NCI-H1417 (cell line): Measurements from ENCODE around the gene RASSF7.
A peak's percentile ranks its signal among the peaks of the same experiment; 100 is the strongest.

Experiments used
- DNase-seq, 3 experiments: peaks; one replicate each; lab custom pipeline; 2025; lab: John Stamatoyannopoulos, UW

The RASSF7 gene

GRCh38 chr11:586376-587316 lies 25.9 kb downstream of the RASSF7 start:
- DNase-seq: no peak

GRCh38 chr11:587546-587945 lies 26.8 kb downstream of the RASSF7 start:
- no peak for DNase-seq

DNA sequence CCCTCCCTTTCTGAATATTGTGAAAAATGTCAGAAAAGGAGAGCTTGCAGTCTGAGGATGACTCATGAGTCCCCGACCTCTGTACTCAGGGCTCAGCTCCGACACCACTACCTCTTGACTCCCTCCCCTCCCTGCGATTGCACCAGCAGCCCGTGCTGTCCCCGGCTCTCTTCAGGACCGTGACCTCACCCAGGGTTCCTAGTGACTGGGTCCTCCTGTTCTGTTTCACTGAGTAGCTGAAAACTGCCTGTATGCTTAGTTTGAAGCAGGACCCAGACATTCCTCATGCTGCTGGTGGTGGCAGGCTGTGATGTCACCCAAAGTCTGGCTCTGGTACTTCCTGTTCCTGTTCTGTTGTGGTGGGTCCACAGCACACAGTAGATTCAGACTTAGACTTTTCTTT lies 27.2 kb downstream of the RASSF7 start:
- no peak for DNase-seq

- no peak for DNase-seq
Measured at GRCh38 chr11:589798-590197, 29.0 kb downstream of the RASSF7 start.

GRCh38 chr11:590997-591396 lies 30.2 kb downstream of the RASSF7 start:
- DNase-seq: no peak

DNA sequence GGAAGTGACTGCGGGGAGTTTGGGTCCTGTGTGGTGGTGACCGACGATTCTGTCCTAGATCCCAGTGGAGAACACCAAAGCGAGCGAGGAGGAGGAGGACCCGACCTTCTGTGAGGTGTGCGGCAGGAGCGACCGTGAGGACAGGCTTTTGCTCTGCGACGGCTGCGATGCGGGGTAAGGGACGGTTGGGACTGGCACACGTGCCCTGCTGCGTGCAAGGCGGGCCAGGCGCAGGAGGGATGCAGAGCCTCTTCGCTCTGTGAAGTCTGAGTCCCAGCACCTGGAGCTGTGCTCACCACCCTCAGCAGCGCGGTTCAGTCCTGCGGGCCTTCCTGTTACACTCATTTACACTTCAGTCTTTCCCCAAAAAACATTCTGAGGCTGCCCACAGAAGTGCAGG lies 31.7 kb downstream of the RASSF7 start:
- DNase-seq: no peak

- no peak for DNase-seq
Measured at GRCh38 chr11:592918-593317, 32.1 kb downstream of the RASSF7 start.

DNA sequence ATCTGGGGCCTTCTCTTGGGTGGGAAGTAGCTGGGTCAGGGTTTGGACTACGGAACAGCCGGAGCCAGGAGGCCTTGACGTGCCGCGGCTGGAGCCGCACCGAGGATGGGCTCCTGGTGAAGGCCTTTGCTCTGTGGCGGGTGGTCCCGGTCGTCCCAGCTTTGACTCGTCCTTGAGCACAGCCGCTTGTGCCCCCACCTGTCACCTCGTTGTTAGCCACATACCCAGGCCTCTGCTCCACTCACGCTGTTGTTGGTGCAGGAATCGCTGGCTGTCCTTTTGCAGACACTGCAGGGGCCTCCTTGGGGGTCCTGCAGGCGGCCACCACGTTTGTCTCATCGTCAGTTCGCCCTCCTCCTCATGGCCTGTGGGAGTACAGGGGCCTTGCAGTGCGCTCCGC lies 32.6 kb downstream of the RASSF7 start:
- no peak for DNase-seq

DNA sequence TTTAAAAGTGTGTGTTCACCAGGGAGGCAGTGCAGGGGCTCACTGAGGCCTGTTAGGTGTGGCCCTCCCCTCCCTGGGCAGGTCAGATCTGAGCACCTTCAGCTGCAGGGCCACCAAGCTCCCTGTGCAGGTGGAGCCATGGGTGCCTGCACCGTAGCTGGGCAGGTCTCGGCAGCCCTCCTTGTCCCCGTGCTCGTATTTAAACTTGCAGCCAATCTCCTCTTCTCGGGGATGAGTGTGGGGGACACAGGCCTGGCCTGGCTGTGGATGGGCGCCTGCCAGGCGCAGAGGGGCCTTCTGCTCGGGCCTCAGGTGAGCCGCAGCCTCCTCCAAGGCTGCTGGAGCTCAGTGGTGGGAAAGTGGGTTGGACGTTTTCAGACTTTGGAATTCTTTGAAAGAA lies 34.6 kb downstream of the RASSF7 start:
- DNase-seq: no peak

- DNase-seq: no peak
Measured at GRCh38 chr11:596374-596773, 35.6 kb downstream of the RASSF7 start.

DNA sequence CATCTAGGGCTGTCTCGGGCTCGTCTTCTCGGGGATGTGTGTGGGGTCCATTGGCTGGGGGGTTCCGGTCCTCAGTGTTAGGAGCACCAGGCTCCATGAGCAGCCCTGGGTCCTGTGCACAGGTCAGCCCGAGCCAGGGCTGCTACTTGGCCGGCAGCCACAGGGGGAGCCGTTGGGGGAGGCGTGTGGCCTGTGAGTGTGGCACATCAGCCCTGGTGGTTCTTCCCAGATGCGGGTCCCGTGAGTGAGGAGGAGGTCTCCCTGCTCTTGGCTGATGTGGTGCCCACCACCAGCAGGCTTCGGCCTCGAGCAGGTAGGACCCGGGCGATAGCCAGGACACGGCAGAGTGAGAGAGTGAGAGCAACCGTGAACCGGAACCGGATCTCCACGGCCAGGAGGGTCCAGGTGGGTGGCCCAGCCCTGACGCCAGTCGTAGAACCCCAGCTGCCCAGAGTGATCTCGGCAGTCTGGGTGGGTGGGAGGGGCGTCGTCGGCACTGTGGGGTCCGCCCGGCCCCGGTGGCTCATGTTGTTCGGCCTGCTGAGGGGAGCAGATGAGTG lies 36.5 kb downstream of the RASSF7 start:
- no peak for DNase-seq

DNA sequence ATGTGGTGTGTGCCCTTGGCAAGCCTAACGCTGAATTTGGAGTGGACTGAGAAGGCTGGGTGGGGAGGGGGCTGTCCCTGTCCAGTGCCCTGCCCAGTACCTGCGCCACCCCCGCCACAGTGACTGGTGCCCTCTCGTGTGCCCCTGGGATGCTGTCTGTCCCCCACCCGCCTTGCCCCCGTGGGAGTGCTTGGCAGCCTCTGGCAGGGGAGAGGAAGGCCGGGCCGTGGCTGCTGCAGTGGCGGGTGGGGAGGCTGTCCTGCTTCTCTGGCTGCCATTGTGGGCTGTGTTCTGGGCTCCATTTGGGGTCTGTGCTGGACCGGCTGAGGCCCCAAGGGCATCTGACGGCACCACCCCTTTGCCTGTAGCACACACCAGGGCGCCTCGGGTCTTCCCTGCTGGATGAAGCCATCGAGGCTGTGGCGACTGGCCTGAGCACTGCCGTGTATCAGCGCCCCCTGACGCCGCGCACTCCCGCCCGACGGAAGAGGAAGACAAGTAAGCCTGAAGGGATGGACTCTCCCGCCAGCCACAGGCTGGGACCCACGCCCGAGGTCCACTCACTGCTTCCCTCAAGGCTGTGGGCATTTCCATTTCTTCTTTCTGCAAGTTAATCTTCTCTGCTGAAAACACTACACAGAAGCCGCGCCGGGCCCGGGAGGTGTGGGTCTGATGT lies 37.4 kb downstream of the RASSF7 start:
- DNase-seq: no peak

DNA sequence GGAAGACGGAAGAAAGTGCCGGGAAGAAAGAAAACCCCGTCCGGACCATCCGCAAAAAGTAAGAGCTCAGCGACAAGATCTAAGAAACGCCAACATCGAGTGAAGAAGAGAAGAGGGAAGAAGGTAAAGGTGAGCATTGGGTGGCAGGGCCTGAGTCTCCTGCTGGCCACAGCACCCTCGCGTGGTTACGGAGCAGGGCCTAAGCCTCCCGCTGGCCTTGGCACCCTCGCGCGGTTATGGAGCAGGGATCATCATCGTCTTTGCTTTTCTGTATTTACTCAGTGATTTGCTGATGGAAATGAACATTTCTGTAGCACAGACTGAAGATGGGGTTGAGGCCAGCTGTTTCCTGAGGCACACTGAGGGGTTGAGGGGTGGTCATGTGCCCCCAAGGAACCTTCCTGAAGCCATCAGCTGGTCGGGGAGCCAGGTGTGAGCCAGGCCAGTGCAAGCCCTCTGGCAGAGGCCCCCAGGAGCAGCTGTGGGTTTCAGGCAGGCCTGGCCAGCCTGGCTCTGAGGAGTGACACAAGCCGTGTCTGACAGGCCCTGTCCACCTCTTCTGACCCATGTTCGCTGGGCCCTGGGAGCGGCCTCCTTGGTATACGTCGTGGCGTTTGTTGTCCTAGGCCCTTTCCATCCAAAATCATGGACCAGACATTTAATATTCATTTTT lies 40.9 kb downstream of the RASSF7 start:
- no peak for DNase-seq

DNA sequence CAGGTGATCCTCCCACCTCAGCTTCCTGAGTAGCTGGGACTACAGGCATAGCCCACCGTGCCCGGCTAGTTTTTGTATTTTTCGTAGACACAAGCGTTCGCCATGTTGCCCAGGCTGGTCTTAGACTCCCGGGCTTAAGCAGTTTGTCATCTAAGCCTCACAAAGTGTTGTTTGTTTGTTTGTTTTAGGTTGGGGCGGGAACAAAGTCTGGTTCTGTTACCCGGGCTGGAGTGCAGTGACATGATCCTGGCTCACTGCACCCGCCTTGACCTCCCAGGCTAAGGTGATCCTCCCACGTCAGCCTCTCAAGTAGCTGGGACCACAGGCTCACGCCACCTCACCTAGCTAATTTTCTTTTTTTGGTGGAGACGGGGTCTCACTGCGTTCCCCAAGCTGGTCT lies 42.4 kb downstream of the RASSF7 start:
- no peak for DNase-seq

- no peak for DNase-seq
Measured at GRCh38 chr11:605286-606129, 44.7 kb downstream of the RASSF7 start.

- DNase-seq: peak in 2 of 3 experiments; percentile 34 to 55
Measured at GRCh38 chr11:606245-606644, 45.5 kb downstream of the RASSF7 start.

- no peak for DNase-seq
Measured at GRCh38 chr11:607020-607780, 46.4 kb downstream of the RASSF7 start.

- DNase-seq: no peak
Measured at GRCh38 chr11:607971-608659, 47.3 kb downstream of the RASSF7 start.

- DNase-seq: no peak
Measured at GRCh38 chr11:608791-609251, 48.1 kb downstream of the RASSF7 start.

- DNase-seq: no peak
Measured at GRCh38 chr11:609341-609811, 48.6 kb downstream of the RASSF7 start.
